SK-N-MC (cell line): ENCODE measurements around the gene CTSD.

ENCODE experiments used
- DNase-seq: peaks from one replicate; pipeline ENCODE4 v3.0.0-alpha.2; 2011; ENCODE audit warnings: low read depth, low spot score
- H3K27ac ChIP-seq: fragments of 200-600 bp; sonication (generic); 2 replicates; pipeline ENCODE4 v1.5.1; 2016; ENCODE audit warnings: mixed run types
- H3K36me3 ChIP-seq: fragments of 200-600 bp; sonication (generic); 2 replicates; pipeline ENCODE4 v1.6.1; 2017; ENCODE audit warnings: antibody characterized with exemption, low read length, mixed read lengths; ENCODE audit not compliant: insufficient read depth
- H3K4me3 ChIP-seq: fragments of 200-600 bp; sonication (generic); 2 replicates; pipeline ENCODE4 v1.5.1; 2016
- H3K9ac ChIP-seq: fragments of 200-600 bp; sonication (generic); 2 replicates; pipeline ENCODE4 v1.8.0; 2017; ENCODE audit warnings: mixed run types, mixed read lengths; ENCODE audit not compliant: insufficient read length
- H3K9me3 ChIP-seq: fragments of 200-600 bp; sonication (generic); 2 replicates; pipeline ENCODE4 v1.6.1; 2017; ENCODE audit warnings: low read depth, mild to moderate bottlenecking, antibody characterized with exemption, low read length, moderate library complexity, mixed read lengths
- EZH2 ChIP-seq: fragments of 200-600 bp; sonication (generic); IDR thresholded peaks from one replicate; pipeline ENCODE4 v1.6.1; 2017; ENCODE audit warnings: antibody characterized with exemption
- FOXP2 ChIP-seq: optimal IDR thresholded peaks from 2 replicates; pipeline ENCODE3; 2011; ENCODE audit warnings: mild to moderate bottlenecking, moderate library complexity; ENCODE audit not compliant: insufficient read depth; ENCODE audit errors: extremely low read length, control extremely low read depth
- POLR2AphosphoS5 ChIP-seq: IDR thresholded peaks from 2 replicates; pipeline ENCODE4 v1.6.1; 2012; ENCODE audit warnings: mild to moderate bottlenecking, low read depth, low read length, borderline replicate concordance

CTSD gene

GRCh38 chr11:1783725-1784529 is 20.2 kb upstream of the CTSD start:
- Histone ChIP-seq H3K27ac (no peak overlapping the region), H3K9me3 (no peaks in the 10 kb centered on the region), H3K4me3 (no peak overlapping the region), H3K36me3 (no peaks in the 10 kb centered on the region), H3K9ac (no peak overlapping the region)
- DNase-seq: no peak
- TF ChIP-seq EZH2 (no peak), FOXP2 (no peak), POLR2AphosphoS5 (no peak)

- Histone ChIP-seq H3K27ac (no peak overlapping the region), H3K36me3 (no peaks in the 10 kb centered on the region), H3K9ac (no peak overlapping the region), H3K4me3 (no peak overlapping the region), H3K9me3 (no peaks in the 10 kb centered on the region)
- no peak for DNase-seq
- TF ChIP-seq EZH2 (no peak), POLR2AphosphoS5 (no peak), FOXP2 (no peak)
Observed at GRCh38 chr11:1782831-1783724, 19.4 kb upstream of the CTSD start.

- H3K36me3 ChIP-seq: no peaks in the 10 kb centered on the region
- H3K9ac ChIP-seq: no peak overlapping the region
- no peaks in the 10 kb centered on the region for H3K9me3 ChIP-seq
- TF ChIP-seq EZH2: no peak
- no peak for TF ChIP-seq FOXP2
- no peak for TF ChIP-seq POLR2AphosphoS5
- no peak overlapping the region for H3K4me3 ChIP-seq
- DNase-seq: no peak
- no peak overlapping the region for H3K27ac ChIP-seq
Observed at GRCh38 chr11:1782031-1782590, 18.4 kb upstream of the CTSD start.

- DNase-seq: no peak
- Histone ChIP-seq H3K4me3 (no peak overlapping the region), H3K9ac (no peak overlapping the region), H3K9me3 (no peaks in the 10 kb centered on the region), H3K36me3 (no peaks in the 10 kb centered on the region), H3K27ac (no peak overlapping the region)
- TF ChIP-seq EZH2 (no peak), FOXP2 (no peak), POLR2AphosphoS5 (no peak)
Observed at GRCh38 chr11:1781593-1781975, 17.9 kb upstream of the CTSD start.

DNA sequence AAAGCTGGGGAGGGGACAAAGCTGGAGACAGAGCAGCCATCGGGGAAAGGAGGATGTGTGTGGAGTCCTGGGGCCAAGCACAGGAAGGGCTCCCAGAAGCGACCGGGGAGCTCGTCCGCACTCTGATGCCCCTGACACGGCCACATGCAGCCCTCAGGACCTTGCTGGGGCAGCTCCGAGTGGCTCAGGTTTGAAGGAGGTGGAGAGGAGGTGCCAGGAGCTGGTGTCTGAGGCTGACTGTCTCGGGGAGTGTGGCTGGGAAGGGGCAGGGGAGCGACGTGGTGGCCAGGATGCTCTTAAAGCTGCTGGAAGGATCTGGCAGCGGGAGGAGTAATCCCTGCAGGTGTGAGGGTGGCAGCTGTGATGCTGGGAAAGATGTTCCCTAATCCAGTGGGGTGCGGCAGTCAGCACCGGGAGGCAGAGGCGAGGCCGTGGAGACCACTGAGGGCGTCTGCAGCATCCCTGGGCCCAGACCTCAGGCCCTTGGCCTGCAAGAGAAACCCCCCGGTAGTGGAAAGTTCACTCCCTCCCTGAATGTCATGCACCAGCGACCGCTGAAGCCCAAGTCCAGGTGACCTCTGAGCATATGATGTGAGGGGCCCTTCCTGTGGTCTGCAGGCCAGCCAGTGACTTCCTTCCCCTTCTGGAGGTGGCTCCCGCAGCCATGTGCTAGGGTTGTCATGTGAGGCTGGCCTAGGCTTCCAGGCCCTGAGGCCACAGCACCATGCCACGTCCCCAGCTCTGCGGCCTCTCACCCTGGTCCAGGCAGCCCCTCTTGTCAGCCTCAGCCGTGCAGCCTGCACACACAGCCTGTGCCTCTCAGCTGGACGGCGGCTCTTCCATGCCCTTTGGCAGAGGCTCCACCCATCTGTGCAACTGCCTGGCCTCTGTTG is 17.2 kb upstream of the CTSD start:
- no peak overlapping the region for H3K27ac ChIP-seq
- no peaks in the 10 kb centered on the region for H3K9me3 ChIP-seq
- no peak overlapping the region for H3K9ac ChIP-seq
- no peak for DNase-seq
- H3K36me3 ChIP-seq: no peaks in the 10 kb centered on the region
- TF ChIP-seq POLR2AphosphoS5 (no peak), FOXP2 (no peak), EZH2 (no peak)
- no peak overlapping the region for H3K4me3 ChIP-seq

- DNase-seq: no peak
- Histone ChIP-seq H3K36me3 (no peaks in the 10 kb centered on the region), H3K9ac (no peak overlapping the region), H3K27ac (no peak overlapping the region), H3K9me3 (no peaks in the 10 kb centered on the region), H3K4me3 (no peak overlapping the region)
- TF ChIP-seq EZH2: no peak
- no peak for TF ChIP-seq POLR2AphosphoS5
- TF ChIP-seq FOXP2: no peak
Observed at GRCh38 chr11:1779806-1780699, 16.3 kb upstream of the CTSD start.

- no peak overlapping the region for H3K27ac ChIP-seq
- no peak overlapping the region for H3K9ac ChIP-seq
- H3K4me3 ChIP-seq: no peak overlapping the region
Observed at GRCh38 chr11:1779034-1779805, 15.5 kb upstream of the CTSD start.

More at GRCh38 chr11:1779034-1779805, 15.5 kb upstream of the CTSD start:
- H3K36me3 ChIP-seq: no peaks in the 10 kb centered on the region
- no peak for DNase-seq
- TF ChIP-seq POLR2AphosphoS5 (no peak), EZH2 (no peak), FOXP2 (no peak)
- no peaks in the 10 kb centered on the region for H3K9me3 ChIP-seq
